H1 (cell line): ENCODE results near the gene ZNF501. TPM values are rescaled to one million over a fixed set of nuclear protein-coding genes. Genes with fewer than 3 reads are reported as not detected.

Experiments used
- CTCF ChIA-PET: fragments of 300-600 bp; sonication (Branson Sonifier 250); formaldehyde crosslinking; loops from one replicate; lab custom pipeline; 2021; ENCODE audit not compliant: partially characterized antibody; lab: Charles Lee
- POLR2A ChIA-PET: fragments of 300-600 bp; sonication (Branson Sonifier 250); formaldehyde crosslinking; loops from one replicate; lab custom pipeline; 2021; ENCODE audit warnings: inconsistent platforms; ENCODE audit not compliant: partially characterized antibody; lab: Charles Lee
- DNase-seq, 2 experiments: peaks; one replicate each; pipeline versions ENCODE4 v3.0.0 to v3.0.0-alpha.2; 2010 to 2022; ENCODE audit warnings: low spot score in 2 of 2, low read depth in 1 of 2, mixed read lengths in 1 of 2
- FAIRE-seq: peaks from 2 replicates; lab custom pipeline; 2011; peaks lifted over from hg19 to GRCh38; lab: Jason Lieb, UNC
- H2AFZ ChIP-seq: 2 replicates; pipeline ENCODE4 v1.8.1; 2012; ENCODE audit warnings: low read length, inconsistent platforms
- H2AK5ac ChIP-seq: 2 replicates; pipeline ENCODE4 v1.6.1; 2013; ENCODE audit warnings: low read depth, low read length
- H2BK120ac ChIP-seq: replicated peaks from 2 replicates; pipeline ENCODE3; 2013; ENCODE audit warnings: low read depth, low read length, inconsistent platforms
- H2BK12ac ChIP-seq: 2 replicates; pipeline ENCODE4 v1.6.1; 2013; ENCODE audit warnings: low read depth, low read length
- H2BK15ac ChIP-seq: 2 replicates; pipeline ENCODE4 v1.6.1; 2013; ENCODE audit warnings: low read length
- H2BK20ac ChIP-seq: 2 replicates; pipeline ENCODE4 v1.6.1; 2013; ENCODE audit warnings: low read length
- H2BK5ac ChIP-seq: 2 replicates; pipeline ENCODE4 v1.6.1; 2013; ENCODE audit warnings: low read depth, low read length
- H3K14ac ChIP-seq: 2 replicates; pipeline ENCODE4 v1.6.1; 2013; ENCODE audit warnings: inconsistent platforms; ENCODE audit not compliant: insufficient read length
- H3K18ac ChIP-seq: 2 replicates; pipeline ENCODE4 v1.6.1; 2013; ENCODE audit warnings: low read length; ENCODE audit errors: extremely low read depth
- H3K23ac ChIP-seq: 2 replicates; pipeline ENCODE4 v1.6.1; 2013; ENCODE audit warnings: inconsistent platforms; ENCODE audit not compliant: insufficient read length
- H3K23me2 ChIP-seq: 2 replicates; pipeline ENCODE4 v1.6.1; 2013; ENCODE audit warnings: low read depth, low read length
- H3K27ac ChIP-seq: 2 replicates; pipeline ENCODE4 v1.6.1; 2011; ENCODE audit warnings: low read depth, low read length, inconsistent platforms
- H3K27me3 ChIP-seq, 4 experiments: replicated peaks in 1 of 4; 1 replicate in 1 of 4; 2 replicates in 3 of 4; pipeline versions ENCODE4 v1.6.1 to v1.8.1; 2011 to 2013; ENCODE audit warnings: low read length in 3 of 4, mild to moderate bottlenecking in 3 of 4, inconsistent platforms in 2 of 4, mixed read lengths in 2 of 4, moderate library complexity in 1 of 4; ENCODE audit not compliant: control insufficient read depth in 3 of 4, insufficient read depth in 3 of 4; ENCODE audit errors: extremely low read depth in 1 of 4
- H3K36me3 ChIP-seq, 4 experiments: 2 replicates each; pipeline versions ENCODE4 v1.6.1 to v1.8.1; 2011 to 2013; ENCODE audit warnings: mild to moderate bottlenecking in 4 of 4, low read length in 3 of 4, moderate library complexity in 2 of 4, control low read depth in 1 of 4, inconsistent platforms in 1 of 4; ENCODE audit not compliant: insufficient read depth in 4 of 4, control insufficient read depth in 2 of 4
- H3K4ac ChIP-seq: replicated peaks from 2 replicates; pipeline ENCODE3; 2013; ENCODE audit warnings: low read length, low read depth, mixed read lengths, inconsistent platforms; ENCODE audit not compliant: insufficient read length
- H3K4me1 ChIP-seq, 4 experiments: replicated peaks in 1 of 4; 1 replicate in 1 of 4; 2 replicates in 3 of 4; pipeline versions ENCODE4 v1.6.1 to v1.8.1; 2011 to 2013; ENCODE audit warnings: low read length in 3 of 4, inconsistent platforms in 2 of 4, mixed read lengths in 1 of 4; ENCODE audit not compliant: insufficient read depth in 4 of 4, control insufficient read depth in 3 of 4
- H3K4me2 ChIP-seq, 2 experiments: 2 replicates each; pipeline versions ENCODE4 v1.6.1 to v1.8.1; 2011 to 2013; ENCODE audit warnings: low read depth in 2 of 2, low read length in 2 of 2, control low read depth in 1 of 2, inconsistent platforms in 1 of 2, mild to moderate bottlenecking in 1 of 2; ENCODE audit not compliant: insufficient read depth in 1 of 2
- H3K4me3 ChIP-seq, 4 experiments: fragments of 200-600, 300-600 bp in 1 of 4; sonication (generic), shearing (Covaris generic), sonication (Bioruptor Twin) in 1 of 4; 2 replicates each; pipeline versions ENCODE4 v1.5.1 to v1.8.1; 2011 to 2016; ENCODE audit warnings: low read length in 4 of 4, low read depth in 3 of 4, control low read depth in 2 of 4, inconsistent platforms in 2 of 4, mild to moderate bottlenecking in 2 of 4, mixed read lengths in 1 of 4, moderate library complexity in 1 of 4; ENCODE audit not compliant: insufficient read depth in 2 of 4; ENCODE audit errors: extremely low read depth in 1 of 4
- H3K56ac ChIP-seq: replicated peaks from 2 replicates; pipeline ENCODE3; 2013; ENCODE audit warnings: low read depth, mild to moderate bottlenecking, mixed read lengths, low read length, inconsistent platforms; ENCODE audit not compliant: insufficient read length
- H3K79me1 ChIP-seq: 2 replicates; pipeline ENCODE4 v1.6.1; 2013; ENCODE audit warnings: low read depth, low read length, control low read depth
- H3K79me2 ChIP-seq, 2 experiments: 2 replicates each; pipeline versions ENCODE4 v1.6.1 to v1.8.1; 2012 to 2013; ENCODE audit warnings: low read length in 2 of 2, mild to moderate bottlenecking in 2 of 2, inconsistent platforms in 1 of 2; ENCODE audit not compliant: insufficient read depth in 2 of 2, control insufficient read depth in 1 of 2
- H3K9ac ChIP-seq, 4 experiments: replicated peaks in 1 of 4; 1 replicate in 1 of 4; 2 replicates in 3 of 4; pipeline versions ENCODE4 v1.6.1 to v1.8.1; 2011 to 2013; ENCODE audit warnings: low read depth in 3 of 4, low read length in 3 of 4, control low read depth in 2 of 4, mild to moderate bottlenecking in 2 of 4, moderate library complexity in 2 of 4, inconsistent platforms in 1 of 4; ENCODE audit errors: extremely low read depth in 1 of 4
- H3K9me3 ChIP-seq, 2 experiments: 2 replicates each; pipeline versions ENCODE4 v1.6.1 to v1.8.1; 2012 to 2013; ENCODE audit warnings: mild to moderate bottlenecking in 2 of 2, moderate library complexity in 2 of 2, control low read depth in 1 of 2, inconsistent platforms in 1 of 2, low read depth in 1 of 2, low read length in 1 of 2, mixed read lengths in 1 of 2; ENCODE audit not compliant: insufficient read depth in 2 of 2
- H4K20me1 ChIP-seq, 2 experiments: replicated peaks in 1 of 2; 2 replicates each; pipeline versions ENCODE3 to v1.8.1; 2011 to 2013; ENCODE audit warnings: inconsistent platforms in 2 of 2, low read length in 2 of 2, mild to moderate bottlenecking in 1 of 2; ENCODE audit not compliant: insufficient read depth in 2 of 2, control insufficient read depth in 1 of 2
- H4K5ac ChIP-seq: 2 replicates; pipeline ENCODE4 v1.6.1; 2013; ENCODE audit warnings: low read length, low read depth, mixed read lengths, inconsistent platforms; ENCODE audit not compliant: insufficient read length
- H4K8ac ChIP-seq: 2 replicates; pipeline ENCODE4 v1.8.0; 2013; ENCODE audit warnings: mild to moderate bottlenecking, moderate library complexity, low read length, inconsistent platforms; ENCODE audit not compliant: insufficient read depth; ENCODE audit errors: extremely low read depth
- H4K91ac ChIP-seq: replicated peaks from 2 replicates; pipeline ENCODE3; 2013; ENCODE audit warnings: low read length, mixed read lengths, inconsistent platforms; ENCODE audit not compliant: insufficient read length
- BACH1 ChIP-seq: IDR thresholded peaks from 2 replicates; pipeline ENCODE4 v1.6.1; 2012; ENCODE audit warnings: low read length, improper control_type of control experiment
- CBX5 ChIP-seq: fragments of 300-800, 300-1000 bp; sonication (generic); IDR thresholded peaks from 2 replicates; pipeline ENCODE4 v1.7.1; 2016; ENCODE audit warnings: antibody characterized with exemption, low read length, low read depth
- CBX8 ChIP-seq: fragments of 300-800, 300-1000 bp; sonication (generic); IDR thresholded peaks from 2 replicates; pipeline ENCODE4 v1.7.1; 2016; ENCODE audit warnings: low read depth, low read length, borderline replicate concordance
- CEBPB ChIP-seq: IDR thresholded peaks from 2 replicates; pipeline ENCODE4 v1.6.1; 2012; ENCODE audit warnings: low read depth, low read length
- CREB1 ChIP-seq: IDR thresholded peaks from 2 replicates; pipeline ENCODE4 v1.6.1; 2012; ENCODE audit warnings: inconsistent platforms
- CTBP2 ChIP-seq: IDR thresholded peaks from 2 replicates; pipeline ENCODE4 v1.7.0; 2011; ENCODE audit warnings: borderline replicate concordance, mild to moderate bottlenecking, moderate library complexity, mixed read lengths, low read length; ENCODE audit not compliant: insufficient read depth, insufficient read length
- JUND ChIP-seq: IDR thresholded peaks from 2 replicates; pipeline ENCODE4 v1.6.1; 2011; ENCODE audit warnings: mild to moderate bottlenecking, improper control_type of control experiment, low read length
- SAP30 ChIP-seq: fragments of 300-600 bp; sonication (generic); IDR thresholded peaks from 2 replicates; pipeline ENCODE4 v1.7.1; 2012; ENCODE audit warnings: low read length, moderate library complexity, mild to moderate bottlenecking, inconsistent platforms; ENCODE audit not compliant: insufficient read depth, insufficient replicate concordance
- ZNF274 ChIP-seq: IDR thresholded peaks from 2 replicates; pipeline ENCODE4 v1.7.0; 2012; ENCODE audit warnings: low read length, borderline replicate concordance; ENCODE audit errors: extremely low read depth
- WGBS, 2 experiments: shearing (Covaris generic) in 1 of 2; methylation state at CpG; one replicate each; pipeline versions ENCODE4 v1.1.6 to v1.1.7; 2013 to 2015; ENCODE audit warnings: low lambda C conversion rate in 2 of 2, mixed read lengths in 2 of 2, inconsistent platforms in 1 of 2, low coverage in 1 of 2, missing lambda C conversion rate in 1 of 2; ENCODE audit not compliant: insufficient replicate concordance in 2 of 2, insufficient coverage in 1 of 2, insufficient read length in 1 of 2; ENCODE audit errors: extremely low coverage in 1 of 2, missing lambda C conversion rate in 1 of 2; 5-methylcytosine and 5-hydroxymethylcytosine counted together
- polyA plus RNA-seq, 7 experiments: library from polyadenylated mRNA; depleted of rRNA in 3 of 7; stranded (reverse) in 5 of 7; unstranded in 2 of 7; fragments of >200 nt in 5 of 7; fragments of 200-250 nt in 2 of 7; gene quantifications; 1 replicate in 5 of 7; 2 replicates in 1 of 7; 4 replicates in 1 of 7; pipeline versions ENCODE4 v1.2.1 to v1.2.3, GENCODE V29; 2011 to 2013; ENCODE audit warnings: missing spikeins in 2 of 7, mixed read lengths in 2 of 7
- total RNA-seq: library from RNA; stranded (reverse); fragmentation: NEBNext Ultra II Directional; extraction: Animal tissue kit (Norgen Biotek cat#: 25700); gene quantifications from 2 replicates; pipeline ENCODE4 v1.2.1, GENCODE V29; 2021

The ZNF501 gene
- total and polyA plus RNA-seq, 2 of the 8 experiments (the other 6 are each of a cell fraction or from before 2014, with no cell fraction given): 1.6 to 5.3 TPM

DNA sequence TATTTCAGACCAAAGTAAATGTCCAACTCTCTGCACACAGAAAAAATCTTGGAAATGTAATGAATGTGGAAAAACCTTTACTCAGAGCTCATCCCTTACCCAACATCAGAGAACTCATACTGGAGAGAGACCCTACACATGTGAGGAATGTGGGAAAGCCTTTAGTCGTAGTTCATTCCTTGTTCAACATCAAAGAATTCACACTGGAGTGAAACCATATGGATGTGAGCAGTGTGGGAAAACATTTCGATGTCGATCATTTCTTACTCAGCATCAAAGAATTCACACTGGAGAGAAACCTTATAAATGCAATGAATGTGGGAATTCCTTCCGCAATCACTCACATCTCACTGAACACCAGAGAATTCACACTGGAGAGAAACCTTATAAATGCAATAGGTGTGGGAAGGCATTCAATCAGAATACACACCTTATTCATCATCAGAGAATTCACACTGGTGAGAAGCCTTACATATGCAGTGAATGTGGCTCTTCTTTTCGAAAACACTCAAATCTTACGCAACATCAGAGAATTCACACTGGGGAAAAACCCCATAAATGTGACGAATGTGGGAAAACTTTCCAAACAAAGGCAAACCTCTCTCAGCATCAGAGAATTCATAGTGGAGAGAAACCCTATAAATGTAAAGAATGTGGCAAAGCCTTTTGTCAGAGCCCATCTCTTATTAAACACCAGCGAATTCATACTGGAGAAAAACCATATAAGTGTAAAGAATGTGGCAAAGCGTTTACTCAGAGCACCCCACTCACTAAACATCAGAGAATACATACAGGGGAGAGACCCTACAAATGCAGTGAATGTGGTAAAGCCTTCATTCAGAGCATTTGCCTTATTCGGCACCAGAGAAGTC, 8.0 kb upstream of the ZNF501 start:
- H3K27ac ChIP-seq: no peak overlapping the region
- 88% methylated on average over 10 of the region's 10 CpGs; no CpG with 5 or more reads in 1 of the 2 experiments for whole genome bisulfite sequencing, 2 experiments
- peaks cover 88 to 90% of the 10 kb centered on the region in 2 experiments for H3K9me3 ChIP-seq
- no peaks in the 10 kb centered on the region for H3K27me3 ChIP-seq
- H3K14ac ChIP-seq: no peak overlapping the region
- H3K79me2 ChIP-seq: no peaks in the 10 kb centered on the region
- no peak overlapping the region for H4K8ac ChIP-seq
- no peak overlapping the region for H2BK5ac ChIP-seq
- no peak overlapping the region for H2BK120ac ChIP-seq
- H3K9ac ChIP-seq: no peak overlapping the region
- no peak overlapping the region for H4K91ac ChIP-seq
- no peak overlapping the region for H3K4me2 ChIP-seq
- no peak overlapping the region for H2AK5ac ChIP-seq
- no peak overlapping the region for H2BK15ac ChIP-seq
- POLR2A ChIA-PET: interaction anchor here (1.4 to 2.4 kb wide), 2 partner anchors 8 to 40 kb away, joined by 3 to 5 read pairs; partner anchors contain the start of genes KIAA1143, KIF15 and ZNF501
- H3K79me1 ChIP-seq: no peaks in the 10 kb centered on the region
- no peaks in the 10 kb centered on the region for H4K20me1 ChIP-seq
- peaks cover 8 to 52% (median 29%) of the 10 kb centered on the region in 4 experiments; a peak in 7 of 8 replicates for H3K36me3 ChIP-seq
- H3K4me3 ChIP-seq: peak overlapping the region in 1 of 4 experiments; percentile 28; a peak in 1 of 8 replicates
- H3K23me2 ChIP-seq: no peaks in the 10 kb centered on the region
- H4K5ac ChIP-seq: no peak overlapping the region
- H2BK20ac ChIP-seq: no peak overlapping the region
- FAIRE-seq: no peak
- no peak overlapping the region for H3K56ac ChIP-seq
- H3K4me1 ChIP-seq: no peaks in the 10 kb centered on the region
- no peak overlapping the region for H3K23ac ChIP-seq
- CTCF ChIA-PET: no interaction called here
- H2AFZ ChIP-seq: no peak overlapping the region
- H2BK12ac ChIP-seq: no peak overlapping the region
- TF ChIP-seq CEBPB: peak; percentile 56; the same call in 1 of the 2 replicates
- no peak for TF ChIP-seq BACH1
- TF ChIP-seq ZNF274: peak; percentile 94
- no peak for TF ChIP-seq CREB1
- no peak for TF ChIP-seq CBX5
- TF ChIP-seq JUND: no peak
- no peak for TF ChIP-seq CBX8
- no peak for TF ChIP-seq SAP30
- TF ChIP-seq CTBP2: no peak
- no peak for DNase-seq
- no peak overlapping the region for H3K18ac ChIP-seq
- no peak overlapping the region for H3K4ac ChIP-seq
